DOHH2 (cell line): ENCODE data around the gene HNRNPD.

Experiments
- H3F3A ChIP-seq: fragments of 200-600 bp; sonication (generic), shearing (Covaris generic); 2 replicates; pipeline ENCODE4 v1.6.0; 2016; ENCODE audit warnings: antibody characterized with exemption, mild to moderate bottlenecking; ENCODE audit not compliant: control insufficient read depth, insufficient read depth
- H3K27ac ChIP-seq: fragments of 200-600 bp; sonication (generic); 2 replicates; pipeline ENCODE4 v1.5.1; 2014; ENCODE audit warnings: low read depth, mild to moderate bottlenecking, low read length, moderate library complexity
- H3K27me3 ChIP-seq: fragments of 200-600 bp; sonication (generic); 2 replicates; pipeline ENCODE4 v1.6.1; 2014; ENCODE audit warnings: mild to moderate bottlenecking, low read length, mixed read lengths; ENCODE audit not compliant: control insufficient read depth
- H3K36me3 ChIP-seq: fragments of 200-600 bp; sonication (generic); 2 replicates; pipeline ENCODE4 v1.6.1; 2014; ENCODE audit warnings: mild to moderate bottlenecking, low read length, moderate library complexity, mixed read lengths; ENCODE audit not compliant: control insufficient read depth
- H3K4me1 ChIP-seq: fragments of 200-600 bp; sonication (generic); 2 replicates; pipeline ENCODE4 v1.6.1; 2014; ENCODE audit warnings: mild to moderate bottlenecking, low read length, mixed read lengths; ENCODE audit not compliant: control insufficient read depth
- H3K4me2 ChIP-seq: fragments of 200-600 bp; sonication (generic); 2 replicates; pipeline ENCODE4 v1.6.0; 2014; ENCODE audit warnings: mild to moderate bottlenecking, low read length, moderate library complexity
- H3K4me3 ChIP-seq: fragments of 200-600 bp; sonication (generic); 2 replicates; pipeline ENCODE4 v1.5.1; 2014; ENCODE audit warnings: mild to moderate bottlenecking, low read length, mixed read lengths
- H3K79me2 ChIP-seq: fragments of 200-600 bp; sonication (generic); 2 replicates; pipeline ENCODE4 v1.6.1; 2014; ENCODE audit warnings: mild to moderate bottlenecking, low read length, mixed read lengths; ENCODE audit not compliant: control insufficient read depth
- H3K9me2 ChIP-seq: fragments of 200-600 bp; sonication (generic); replicated peaks from 2 replicates; pipeline ENCODE4 v1.6.1; 2014; ENCODE audit warnings: mild to moderate bottlenecking, low read length, mixed read lengths; ENCODE audit not compliant: control insufficient read depth
- H3K9me3 ChIP-seq: fragments of 200-600 bp; sonication (generic); 2 replicates; pipeline ENCODE4 v1.6.1; 2014; ENCODE audit warnings: antibody characterized with exemption, low read length, mixed read lengths; ENCODE audit not compliant: control insufficient read depth, insufficient read depth
- H4K20me1 ChIP-seq: fragments of 200-600 bp; sonication (generic); 2 replicates; pipeline ENCODE4 v1.6.0; 2014; ENCODE audit warnings: low read depth, mild to moderate bottlenecking, antibody characterized with exemption, low read length, moderate library complexity; ENCODE audit not compliant: control insufficient read depth, insufficient read depth
- CTCF ChIP-seq: fragments of 200-600 bp; sonication (generic); IDR thresholded peaks from one replicate; pipeline ENCODE4 v1.5.1; 2014; ENCODE audit warnings: antibody characterized with exemption, mild to moderate bottlenecking, low read depth, low read length; ENCODE audit not compliant: poor library complexity, severe bottlenecking
- EZH2phosphoT487 ChIP-seq: fragments of 200-600 bp; sonication (generic); IDR thresholded peaks from 2 replicates; pipeline ENCODE4 v1.6.1; 2017; ENCODE audit warnings: borderline replicate concordance, mild to moderate bottlenecking, antibody characterized with exemption, low read length, moderate library complexity, mixed read lengths

HNRNPD gene

GRCh38 chr4:82360298-82361177, 13.3 kb downstream of the HNRNPD start:
- no peak overlapping the region for H3K4me3 ChIP-seq
- peaks cover 64% of the 10 kb centered on the region for H3F3A ChIP-seq
- H3K36me3 ChIP-seq = peaks cover 97% of the 10 kb centered on the region
- H4K20me1 ChIP-seq = peaks cover 52% of the 10 kb centered on the region
- H3K9me3 ChIP-seq = no peaks in the 10 kb centered on the region
- H3K4me1 ChIP-seq = peaks cover 60% of the 10 kb centered on the region
- no peak overlapping the region for H3K27ac ChIP-seq
- H3K27me3 ChIP-seq = no peaks in the 10 kb centered on the region
- TF ChIP-seq EZH2phosphoT487 (no peak), CTCF (peak; percentile 73)
- peaks cover 100% of the 10 kb centered on the region for H3K79me2 ChIP-seq
- H3K4me2 ChIP-seq = no peak overlapping the region
- no peaks in the 10 kb centered on the region for H3K9me2 ChIP-seq

- H4K20me1 ChIP-seq = peaks cover 49% of the 10 kb centered on the region
These were observed 14.9 kb downstream of the HNRNPD start for GRCh38 chr4:82358847-82359246.

GRCh38 chr4:82357640-82358039, 16.2 kb downstream of the HNRNPD start:
- TF ChIP-seq CTCF (no peak), EZH2phosphoT487 (no peak)
- no peak overlapping the region for H3K27ac ChIP-seq
- peaks cover 36% of the 10 kb centered on the region for H3K4me1 ChIP-seq
- no peak overlapping the region for H3K4me2 ChIP-seq
- H3K27me3 ChIP-seq = no peaks in the 10 kb centered on the region
- peaks cover 41% of the 10 kb centered on the region for H4K20me1 ChIP-seq
- peaks cover 98% of the 10 kb centered on the region for H3K79me2 ChIP-seq
- no peaks in the 10 kb centered on the region for H3K9me2 ChIP-seq
- no peaks in the 10 kb centered on the region for H3K9me3 ChIP-seq
- no peak overlapping the region for H3K4me3 ChIP-seq
- peaks cover 63% of the 10 kb centered on the region for H3F3A ChIP-seq
- peaks cover 100% of the 10 kb centered on the region for H3K36me3 ChIP-seq

More at GRCh38 chr4:82358847-82359246, 14.9 kb downstream of the HNRNPD start:
- Histone ChIP-seq H3K79me2 (peaks cover 98% of the 10 kb centered on the region), H3K9me3 (no peaks in the 10 kb centered on the region), H3K4me1 (peaks cover 46% of the 10 kb centered on the region), H3K27me3 (no peaks in the 10 kb centered on the region), H3F3A (peaks cover 61% of the 10 kb centered on the region), H3K9me2 (no peaks in the 10 kb centered on the region), H3K36me3 (peaks cover 97% of the 10 kb centered on the region), H3K27ac (no peak overlapping the region), H3K4me2 (no peak overlapping the region), H3K4me3 (no peak overlapping the region)
- TF ChIP-seq EZH2phosphoT487 (no peak), CTCF (no peak)
